Mesendoderm (in vitro differentiated cells): ENCODE results near the gene ACOT9.
"Not testable (repeated sequence)": the region's sequence is repeated elsewhere in the genome, so short reads cannot be mapped to it uniquely, and the experiment has no call there.

Source experiments
- DNase-seq: peaks from one replicate; pipeline ENCODE4 v3.0.0; 2013
- H2AK5ac ChIP-seq: 2 replicates; pipeline ENCODE4 v1.6.1; 2013; ENCODE audit warnings: low read length, inconsistent platforms
- H2BK120ac ChIP-seq: 2 replicates; pipeline ENCODE4 v1.6.1; 2013; ENCODE audit warnings: low read depth, mild to moderate bottlenecking, low read length, moderate library complexity, mixed read lengths
- H2BK15ac ChIP-seq: replicated peaks from 2 replicates; pipeline ENCODE4 v1.6.1; 2013; ENCODE audit warnings: low read depth, mild to moderate bottlenecking, moderate library complexity
- H2BK5ac ChIP-seq: 2 replicates; pipeline ENCODE4 v1.6.1; 2013; ENCODE audit warnings: low read length, inconsistent platforms
- H3K18ac ChIP-seq: 2 replicates; pipeline ENCODE4 v1.6.1; 2013; ENCODE audit warnings: mild to moderate bottlenecking, low read length, mixed read lengths
- H3K23ac ChIP-seq: one replicate; pipeline ENCODE4 v1.6.1; 2013; ENCODE audit warnings: low read length
- H3K27ac ChIP-seq: 2 replicates; pipeline ENCODE4 v1.5.1; 2013; ENCODE audit warnings: low read depth, mild to moderate bottlenecking, inconsistent platforms, low read length, moderate library complexity
- H3K27me3 ChIP-seq: 2 replicates; pipeline ENCODE4 v1.6.1; 2013; ENCODE audit warnings: low read length, control low read depth, mild to moderate bottlenecking, inconsistent platforms; ENCODE audit not compliant: insufficient read depth, poor library complexity
- H3K36me3 ChIP-seq: 2 replicates; pipeline ENCODE4 v1.6.1; 2013; ENCODE audit warnings: low read length, inconsistent platforms; ENCODE audit not compliant: control insufficient read depth, insufficient read depth
- H3K4ac ChIP-seq: one replicate; pipeline ENCODE4 v1.6.1; 2013; ENCODE audit warnings: low read depth, mild to moderate bottlenecking, low read length, moderate library complexity
- H3K4me1 ChIP-seq: 2 replicates; pipeline ENCODE4 v1.6.1; 2013; ENCODE audit warnings: low read depth, low read length, inconsistent platforms; ENCODE audit not compliant: control insufficient read depth
- H3K4me2 ChIP-seq: 2 replicates; pipeline ENCODE4 v1.6.1; 2013; ENCODE audit warnings: low read length
- H3K4me3 ChIP-seq: 2 replicates; pipeline ENCODE4 v1.5.1; 2013; ENCODE audit warnings: mild to moderate bottlenecking, low read length
- H3K56ac ChIP-seq: one replicate; pipeline ENCODE4 v1.6.1; 2013; ENCODE audit warnings: low read length
- H3K79me1 ChIP-seq: 2 replicates; pipeline ENCODE4 v1.6.1; 2013; ENCODE audit warnings: low read length, inconsistent platforms
- H3K79me2 ChIP-seq: 2 replicates; pipeline ENCODE4 v1.6.1; 2013; ENCODE audit warnings: mild to moderate bottlenecking, low read length; ENCODE audit not compliant: control insufficient read depth, insufficient read depth
- H3K9ac ChIP-seq: 2 replicates; pipeline ENCODE4 v1.6.1; 2013; ENCODE audit warnings: low read length, inconsistent platforms
- H4K5ac ChIP-seq: one replicate; pipeline ENCODE4 v1.6.1; 2013; ENCODE audit warnings: low read length
- H4K8ac ChIP-seq: one replicate; pipeline ENCODE4 v1.6.1; 2013; ENCODE audit warnings: low read depth, mild to moderate bottlenecking, control low read depth, low read length, moderate library complexity
- WGBS: extraction: QIAGEN DNeasy Blood & Tissue Kit; methylation state at CpG from one replicate; pipeline ENCODE4 v1.1.7; 2013; ENCODE audit warnings: low lambda C conversion rate, missing lambda C conversion rate; ENCODE audit not compliant: insufficient coverage; ENCODE audit errors: extremely low coverage; 5-methylcytosine and 5-hydroxymethylcytosine counted together

ACOT9 gene

DNA sequence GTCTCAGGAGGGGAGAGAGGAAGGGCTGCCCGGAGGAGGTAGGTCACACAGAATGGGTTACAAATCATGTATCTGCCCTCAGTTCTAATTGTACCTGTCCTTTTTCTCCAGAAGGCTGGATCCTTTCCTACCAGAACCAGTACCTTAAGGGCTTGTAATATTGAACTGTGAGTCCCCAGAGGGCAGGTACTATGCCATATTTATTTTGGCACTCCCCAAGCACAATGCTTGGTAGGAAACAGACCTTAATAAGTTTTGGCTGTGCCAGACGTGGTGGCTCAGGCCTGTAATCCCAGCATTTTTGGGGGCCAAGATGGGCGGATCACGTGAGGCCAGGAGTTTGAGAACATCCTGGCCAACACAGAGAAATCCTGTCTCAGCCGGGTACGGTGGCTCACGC is 28.0 kb upstream of the ACOT9 start:
- WGBS = no CpG with 5 or more reads among the region's 7 CpGs
- not testable (repeated sequence) for DNase-seq, H3K9ac ChIP-seq

DNA sequence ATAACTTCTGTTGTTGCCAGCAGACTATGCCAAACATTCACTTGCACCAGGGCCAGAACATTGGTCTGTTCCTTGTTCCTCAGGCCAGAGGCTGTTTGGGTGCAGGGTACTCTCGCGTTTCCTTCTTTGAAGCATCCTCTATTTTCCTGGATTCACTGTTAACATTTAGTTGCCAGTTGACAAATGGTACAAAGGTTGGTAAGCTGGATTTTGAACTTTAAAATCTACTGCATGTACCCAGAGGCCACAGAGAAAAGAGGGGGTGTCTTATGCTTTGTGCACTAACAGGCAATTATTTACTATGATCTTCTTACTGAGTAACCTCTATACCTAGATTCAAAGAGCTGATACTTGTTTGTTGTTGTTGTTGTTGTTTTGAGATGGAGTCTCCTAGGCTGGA is 27.1 kb upstream of the ACOT9 start:
- Histone ChIP-seq H3K9ac (no peak overlapping the region), H2AK5ac (no peak overlapping the region), H4K5ac (no peak overlapping the region), H3K36me3 (no peaks in the 10 kb centered on the region), H3K4ac (no peak overlapping the region), H3K4me3 (no peak overlapping the region), H3K79me2 (no peaks in the 10 kb centered on the region), H2BK120ac (no peak overlapping the region), H3K79me1 (no peaks in the 10 kb centered on the region), H3K4me1 (no peaks in the 10 kb centered on the region), H2BK15ac (no peak overlapping the region), H3K4me2 (no peak overlapping the region), H3K27me3 (no peaks in the 10 kb centered on the region), H3K23ac (no peak overlapping the region), H2BK5ac (no peak overlapping the region), H3K18ac (no peak overlapping the region), H3K27ac (no peak overlapping the region), H3K56ac (no peak overlapping the region), H4K8ac (no peak overlapping the region)
- DNase-seq = no peak
- WGBS = no CpG with 5 or more reads among the region's 2 CpGs

More for the DNA sequence above, 28.0 kb upstream of the ACOT9 start:
- not testable (repeated sequence) for H2BK120ac ChIP-seq, H3K18ac ChIP-seq, H2BK5ac ChIP-seq, H2AK5ac ChIP-seq, H2BK15ac ChIP-seq, H4K8ac ChIP-seq, H3K27ac ChIP-seq, H3K79me1 ChIP-seq, H3K4me2 ChIP-seq, H3K36me3 ChIP-seq, H3K23ac ChIP-seq, H3K4me3 ChIP-seq, H3K4me1 ChIP-seq, H4K5ac ChIP-seq, H3K4ac ChIP-seq, H3K56ac ChIP-seq, H3K27me3 ChIP-seq, H3K79me2 ChIP-seq

DNA sequence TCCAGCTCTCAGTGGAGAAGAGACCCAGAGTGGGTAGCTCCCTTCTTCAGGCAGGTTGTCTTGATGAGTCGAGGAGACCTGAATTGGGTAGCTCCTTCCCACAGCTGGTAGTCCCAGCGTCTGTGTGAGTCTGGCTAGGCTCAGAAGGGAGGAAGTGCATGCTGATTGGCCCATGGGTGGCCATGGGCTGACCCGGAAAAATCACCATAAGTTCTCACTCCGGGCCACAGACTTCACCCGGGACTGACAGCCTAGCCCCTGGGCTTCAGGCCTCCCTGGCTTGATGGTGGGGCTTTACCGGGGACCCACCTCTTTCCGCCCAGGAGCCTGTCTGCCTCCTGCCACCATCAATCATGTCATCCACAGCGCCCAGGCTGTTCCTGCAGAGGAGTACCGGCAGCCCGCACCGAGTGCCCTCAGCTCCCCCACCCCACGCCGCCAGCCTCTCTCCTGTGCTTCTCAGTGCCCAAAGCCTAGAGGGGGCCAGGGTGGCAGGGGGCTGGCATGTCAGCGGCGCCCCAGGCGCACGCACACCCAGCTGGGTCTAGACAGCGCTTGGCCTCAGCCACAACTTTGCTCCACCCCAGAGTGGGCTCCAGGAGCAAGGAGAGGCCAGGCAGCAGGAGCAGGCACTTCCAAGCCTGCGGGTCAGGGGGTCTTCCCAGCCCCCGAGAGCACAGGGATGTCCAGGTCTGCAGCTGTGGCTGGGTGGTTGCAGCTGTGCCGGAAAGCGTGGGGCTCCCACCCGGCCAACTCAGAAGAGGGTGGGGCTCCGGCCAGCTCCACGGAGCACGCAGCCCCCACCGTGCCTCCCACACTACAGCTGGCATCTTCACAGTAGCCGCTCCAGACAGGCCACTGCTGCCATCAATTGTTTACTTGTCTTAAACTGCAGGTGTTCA is 23.8 kb upstream of the ACOT9 start:
- DNase-seq = no peak
- no peaks in the 10 kb centered on the region for H3K79me2 ChIP-seq
- H3K9ac ChIP-seq = no peak overlapping the region
- H4K8ac ChIP-seq = no peak overlapping the region
- H2AK5ac ChIP-seq = no peak overlapping the region
- H3K23ac ChIP-seq = no peak overlapping the region
- H3K18ac ChIP-seq = no peak overlapping the region
- no peak overlapping the region for H3K4me3 ChIP-seq
- no peaks in the 10 kb centered on the region for H3K36me3 ChIP-seq
- H3K79me1 ChIP-seq = no peaks in the 10 kb centered on the region
- H2BK15ac ChIP-seq = no peak overlapping the region
- WGBS = no CpG with 5 or more reads among the region's 28 CpGs
- H3K56ac ChIP-seq = no peak overlapping the region
- no peak overlapping the region for H4K5ac ChIP-seq
- no peak overlapping the region for H3K4ac ChIP-seq
- no peaks in the 10 kb centered on the region for H3K27me3 ChIP-seq
- H3K27ac ChIP-seq = no peak overlapping the region
- no peak overlapping the region for H2BK120ac ChIP-seq
- no peaks in the 10 kb centered on the region for H3K4me1 ChIP-seq
- H2BK5ac ChIP-seq = no peak overlapping the region
- no peak overlapping the region for H3K4me2 ChIP-seq

DNA sequence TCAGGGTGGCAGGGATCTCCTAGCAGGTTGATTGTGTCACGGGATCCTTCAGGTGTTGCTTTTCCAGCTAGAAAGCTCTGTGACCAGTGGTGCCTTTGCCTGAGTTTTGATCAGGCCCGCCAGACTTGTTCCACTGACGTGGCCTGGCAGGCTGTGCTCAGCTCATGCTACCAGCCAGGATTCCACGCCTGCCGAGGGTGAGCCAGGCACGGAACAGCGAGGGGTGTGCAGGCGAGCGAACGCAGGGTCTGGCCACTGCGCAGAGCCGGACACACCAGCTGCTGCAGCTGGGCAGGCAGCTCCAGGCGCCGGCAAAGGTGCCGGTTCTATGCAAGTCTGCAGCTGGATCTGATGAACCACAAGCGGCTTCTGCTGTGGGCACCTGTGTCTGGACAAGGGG is 22.8 kb upstream of the ACOT9 start:
- Histone ChIP-seq H3K4ac (no peak overlapping the region), H3K23ac (no peak overlapping the region), H3K36me3 (no peaks in the 10 kb centered on the region), H2BK5ac (no peak overlapping the region), H3K79me2 (no peaks in the 10 kb centered on the region), H3K18ac (no peak overlapping the region), H3K9ac (no peak overlapping the region), H3K27ac (no peak overlapping the region), H4K5ac (no peak overlapping the region), H3K4me1 (no peaks in the 10 kb centered on the region), H2BK15ac (no peak overlapping the region), H3K79me1 (no peaks in the 10 kb centered on the region), H2BK120ac (no peak overlapping the region), H3K4me3 (no peak overlapping the region), H3K56ac (no peak overlapping the region), H3K27me3 (no peaks in the 10 kb centered on the region), H2AK5ac (no peak overlapping the region), H3K4me2 (no peak overlapping the region), H4K8ac (no peak overlapping the region)
- no CpG with 5 or more reads among the region's 16 CpGs for WGBS
- DNase-seq = no peak

DNA sequence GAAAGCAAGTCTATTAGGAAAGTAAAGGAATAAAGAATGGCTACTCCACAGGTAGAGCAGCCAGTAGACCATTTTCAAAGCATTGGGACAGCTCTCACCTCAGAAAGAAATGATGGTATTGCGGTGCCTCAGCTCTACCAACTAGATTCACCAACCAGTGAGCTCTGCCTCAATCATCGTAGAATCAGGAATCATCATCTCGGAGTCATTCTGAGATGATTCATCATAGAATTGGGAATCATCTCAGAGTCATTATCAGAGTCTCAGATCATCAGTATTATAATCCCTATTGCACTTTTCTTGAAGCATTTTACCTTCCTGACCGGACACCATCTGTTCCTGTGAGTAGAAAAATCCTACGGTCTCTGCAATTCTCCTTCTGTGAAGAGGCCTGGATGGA is 22.4 kb upstream of the ACOT9 start:
- Histone ChIP-seq H2AK5ac (no peak overlapping the region), H3K4me3 (no peak overlapping the region), H2BK5ac (no peak overlapping the region), H2BK120ac (no peak overlapping the region), H3K4me1 (no peaks in the 10 kb centered on the region), H2BK15ac (no peak overlapping the region), H4K5ac (no peak overlapping the region), H3K56ac (no peak overlapping the region), H3K36me3 (no peaks in the 10 kb centered on the region), H3K27me3 (no peaks in the 10 kb centered on the region), H4K8ac (no peak overlapping the region), H3K4me2 (no peak overlapping the region), H3K27ac (no peak overlapping the region), H3K18ac (no peak overlapping the region), H3K4ac (no peak overlapping the region), H3K79me1 (no peaks in the 10 kb centered on the region), H3K9ac (no peak overlapping the region), H3K79me2 (no peaks in the 10 kb centered on the region), H3K23ac (no peak overlapping the region)
- no CpG with 5 or more reads among the region's 5 CpGs for WGBS
- DNase-seq = no peak
